ENCODE data around the gene FGF23.

The FGF23 gene

GRCh38 chr12:4320853-4321701 is 58.4 kb downstream of the FGF23 start, which contains the start of gene TIGAR:
TSS of gene TIGAR (plus strand) at chr12:4321213. CDS start at chr12:4321272, 59 bp downstream.
- peak; percentile 82 to 99 (median 92) for DNase-seq
- intact Hi-C loops (cut with DNase I): no loop called here

- intact Hi-C loops (cut with DNase I): no loop called here
- peak in 1 of 10 donors; percentile 78 for DNase-seq
These were observed 59.0 kb downstream of the FGF23 start for GRCh38 chr12:4320497-4320852.

Measured in posterior cingulate gyrus (tissue), 11 donors.